NCI-H1092 treated with DMSO at 0.1 percent for 48 hours (cell line): ENCODE measurements around the gene NCOA1.
"Not testable (repeated sequence)": the region's sequence is repeated elsewhere in the genome, so short reads cannot be mapped to it uniquely, and the experiment has no call there.

ENCODE experiments used
- DNase-seq: peaks from one replicate; lab custom pipeline; 2025; lab: John Stamatoyannopoulos, UW

NCOA1 gene

GRCh38 chr2:24507549-24507948 is 16.5 kb downstream of the NCOA1 start:
- no peak for DNase-seq

GRCh38 chr2:24508878-24509277 is 17.8 kb downstream of the NCOA1 start:
- no peak for DNase-seq

GRCh38 chr2:24509425-24509824 is 18.4 kb downstream of the NCOA1 start:
- no peak for DNase-seq

- DNase-seq: no peak
These were observed 18.8 kb downstream of the NCOA1 start for GRCh38 chr2:24509840-24510239.

- no peak for DNase-seq
These were observed 19.7 kb downstream of the NCOA1 start for GRCh38 chr2:24510771-24511170.

GRCh38 chr2:24511198-24511597 is 20.1 kb downstream of the NCOA1 start:
- no peak for DNase-seq

- DNase-seq: no peak
These were observed 20.8 kb downstream of the NCOA1 start for GRCh38 chr2:24511894-24512293.

GRCh38 chr2:24512404-24512803 is 21.4 kb downstream of the NCOA1 start:
- DNase-seq: no peak

GRCh38 chr2:24512831-24513230 is 21.8 kb downstream of the NCOA1 start:
- no peak for DNase-seq

- DNase-seq: no peak
These were observed 22.4 kb downstream of the NCOA1 start for GRCh38 chr2:24513281-24514071.

- no peak for DNase-seq
These were observed 23.8 kb downstream of the NCOA1 start for GRCh38 chr2:24514820-24515219.

GRCh38 chr2:24515335-24515734 is 24.3 kb downstream of the NCOA1 start:
- DNase-seq: no peak

GRCh38 chr2:24515831-24516230 is 24.8 kb downstream of the NCOA1 start:
- DNase-seq: no peak

GRCh38 chr2:24517247-24517646 is 26.2 kb downstream of the NCOA1 start:
- DNase-seq: no peak

GRCh38 chr2:24520175-24520574 is 29.1 kb downstream of the NCOA1 start:
- DNase-seq: no peak

- DNase-seq: no peak
These were observed 30.3 kb downstream of the NCOA1 start for GRCh38 chr2:24521162-24521857.

- DNase-seq: no peak
These were observed 31.1 kb downstream of the NCOA1 start for GRCh38 chr2:24521975-24522639.

GRCh38 chr2:24527536-24527935 is 36.5 kb downstream of the NCOA1 start:
- DNase-seq: no peak

- no peak for DNase-seq
These were observed 39.7 kb downstream of the NCOA1 start for GRCh38 chr2:24530796-24531195.

GRCh38 chr2:24531610-24532009 is 40.6 kb downstream of the NCOA1 start:
- DNase-seq: not testable (repeated sequence)

- DNase-seq: not testable (repeated sequence)
These were observed 41.0 kb downstream of the NCOA1 start for GRCh38 chr2:24532057-24532456.

GRCh38 chr2:24533574-24533973 is 42.5 kb downstream of the NCOA1 start:
- DNase-seq: not testable (repeated sequence)

- DNase-seq: no peak
These were observed 47.7 kb downstream of the NCOA1 start for GRCh38 chr2:24538720-24539119.
